HG03378 (cell line): ENCODE measurements around the gene METTL25.

Experiments used
- ATAC-seq: cut with Tn5 transposase; IDR thresholded peaks from one replicate; pipeline ENCODE4 v1.9.1; 2021; ENCODE audit warnings: mild to moderate bottlenecking, moderate library complexity; ENCODE audit not compliant: unreplicated experiment

Gene METTL25

DNA sequence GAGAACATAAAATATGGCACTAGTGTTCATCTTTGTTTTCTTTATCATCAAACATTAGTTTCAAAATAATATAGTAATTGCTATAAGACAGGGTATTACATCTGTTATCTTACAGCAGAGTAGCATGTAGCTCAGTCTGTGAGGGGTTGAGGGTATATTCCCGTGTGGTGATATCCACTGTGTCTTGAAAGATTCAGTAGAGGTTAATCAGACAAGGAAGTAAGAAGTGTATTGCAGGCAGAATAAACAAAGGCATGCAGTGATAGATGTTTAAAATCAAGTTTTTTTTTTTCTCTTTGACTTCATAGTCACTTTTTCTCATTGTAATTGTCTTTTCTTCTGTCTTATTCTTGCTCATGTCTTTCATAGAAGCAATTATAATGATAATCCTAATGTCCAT lies 48.3 kb downstream of the METTL25 start:
- ATAC-seq, result no peak

DNA sequence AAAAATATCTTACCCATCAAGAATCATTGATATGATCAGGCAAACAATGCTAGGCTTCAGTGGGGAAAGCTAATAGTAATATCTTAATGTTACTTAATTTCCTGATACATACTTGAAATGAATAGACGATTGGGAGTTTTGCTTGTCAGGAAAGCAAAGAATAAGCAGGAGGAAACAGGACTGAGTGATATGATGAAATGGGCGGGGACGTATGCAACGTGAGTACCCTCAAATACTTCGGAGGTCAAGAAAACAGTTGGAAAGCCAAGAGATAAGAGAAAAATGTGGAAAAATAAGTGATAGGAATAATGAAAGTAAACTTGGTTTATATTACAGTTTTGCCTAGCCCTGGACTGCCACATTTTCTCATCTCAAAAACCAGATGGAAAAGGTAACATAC lies 49.2 kb downstream of the METTL25 start:
- no peak for ATAC-seq

DNA sequence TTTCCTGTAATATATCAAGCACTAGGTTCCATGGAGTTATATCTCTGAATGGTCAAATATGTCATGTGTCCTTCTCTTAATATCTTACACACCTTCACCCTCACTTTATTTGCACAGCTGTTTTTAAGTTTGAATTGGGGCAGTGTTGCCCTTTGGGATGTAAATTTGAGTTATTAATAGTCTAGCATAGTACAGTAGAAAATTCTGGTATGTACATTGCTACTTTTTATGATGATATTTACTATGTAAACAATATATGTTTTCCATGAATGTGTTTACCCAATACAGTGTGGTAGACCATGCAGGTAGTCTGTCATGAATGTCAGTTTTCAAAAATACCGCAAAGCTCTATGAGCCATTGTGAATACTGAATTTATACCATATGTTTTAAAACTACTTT lies 50.5 kb downstream of the METTL25 start:
- ATAC-seq, result no peak

DNA sequence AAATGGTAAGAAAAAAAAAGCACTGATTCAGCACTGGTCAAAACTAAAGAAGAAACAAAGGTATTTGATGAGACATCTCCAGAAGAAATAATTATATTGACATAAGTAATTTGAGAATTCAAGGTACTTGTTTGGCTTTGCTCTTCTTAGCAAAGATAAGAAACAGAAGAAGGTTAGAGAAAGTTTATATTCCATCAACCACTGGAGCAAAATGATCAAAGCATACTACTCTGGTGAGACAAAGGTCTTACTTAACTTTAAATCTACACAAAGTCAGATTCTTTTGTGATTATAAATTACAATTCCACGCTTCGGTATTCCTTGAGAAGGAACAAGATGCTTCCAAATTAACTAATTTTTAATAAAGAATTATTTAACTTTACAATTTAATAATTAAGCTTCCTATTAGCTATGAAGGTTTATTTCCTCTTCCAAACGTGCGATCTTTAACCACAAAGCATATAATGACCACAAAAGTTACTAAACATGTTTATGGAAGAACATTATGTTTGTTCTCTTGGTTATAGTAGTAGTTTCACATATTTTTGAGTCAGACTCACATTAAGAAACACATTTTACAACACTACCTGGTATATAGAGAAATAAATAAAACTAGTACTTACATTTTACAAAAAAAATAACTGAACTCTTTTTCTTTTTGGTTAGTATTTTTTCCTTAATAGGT lies 53.4 kb downstream of the METTL25 start:
- ATAC-seq, result no peak

DNA sequence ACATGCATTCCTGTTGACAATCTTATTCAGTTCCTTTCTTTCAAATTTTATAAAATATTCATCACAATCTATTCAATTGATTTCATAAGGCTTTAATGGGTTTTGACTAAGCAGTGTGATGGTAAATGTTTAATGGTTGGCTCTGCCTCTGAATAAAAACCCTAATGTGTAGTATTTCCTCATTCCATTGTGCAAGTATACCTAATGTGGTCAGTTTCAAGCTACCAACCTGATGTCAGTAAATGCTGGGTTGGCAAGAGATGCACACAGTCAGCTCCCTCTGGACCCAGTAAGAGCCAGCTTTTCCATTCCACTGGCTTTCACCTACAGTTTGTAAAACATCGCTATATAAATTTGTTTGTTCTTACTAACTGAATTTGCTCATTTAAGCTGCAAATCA lies 53.9 kb downstream of the METTL25 start:
- no peak for ATAC-seq

DNA sequence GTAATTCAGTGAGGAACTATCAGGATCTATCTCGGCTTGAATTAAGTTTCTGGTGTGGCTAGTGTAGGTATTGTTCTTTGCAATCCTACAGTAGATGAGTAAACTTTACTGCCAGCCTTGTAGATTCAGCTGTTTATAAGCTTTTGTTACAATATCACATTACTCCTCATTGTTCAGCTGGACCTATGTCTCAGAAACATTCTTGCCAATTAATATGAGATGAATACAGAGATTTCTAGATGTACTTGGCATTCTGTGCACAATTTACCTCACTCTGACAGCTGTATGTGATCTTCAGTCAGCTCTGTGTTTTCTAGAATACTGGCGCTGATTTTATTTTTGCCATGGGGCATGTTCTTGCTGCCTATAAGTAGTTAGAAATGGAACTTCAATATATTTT lies 55.7 kb downstream of the METTL25 start:
- ATAC-seq, result no peak

DNA sequence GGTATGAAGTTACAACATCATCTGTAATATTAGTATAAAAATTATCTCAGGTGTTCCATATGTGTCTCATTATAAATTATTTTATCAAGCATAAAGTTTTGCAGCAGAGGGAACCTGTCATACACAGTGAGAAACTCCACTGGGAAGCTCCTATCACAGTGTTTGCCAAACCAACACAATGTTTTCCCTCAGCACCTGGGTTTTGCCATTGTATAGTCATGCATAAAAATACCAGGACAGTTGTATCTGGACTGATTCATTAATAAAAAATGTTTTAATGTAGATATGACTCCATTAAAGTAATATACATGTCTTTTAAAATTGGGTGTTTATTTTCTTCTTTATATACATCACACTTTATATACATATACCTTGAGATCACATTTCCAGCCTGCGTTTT lies 56.6 kb downstream of the METTL25 start:
- no peak for ATAC-seq

DNA sequence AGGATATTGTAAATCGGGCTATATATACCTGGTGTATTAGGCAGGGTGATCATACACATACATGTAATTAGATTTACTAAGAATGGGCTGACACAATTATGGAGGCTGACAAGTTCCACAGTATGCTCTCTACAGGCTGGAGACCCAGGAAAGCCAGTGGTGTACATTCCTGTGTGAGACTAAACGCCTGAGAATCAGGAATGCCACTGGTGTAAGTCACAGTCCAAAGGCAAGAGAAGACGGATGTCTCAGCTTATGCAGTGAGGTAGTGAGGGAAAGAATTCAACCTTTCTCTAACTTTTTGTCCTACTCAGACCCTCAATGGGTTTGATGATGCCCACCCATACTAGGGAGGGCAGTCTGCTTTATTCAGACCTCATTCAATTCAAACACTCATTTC lies 57.1 kb downstream of the METTL25 start:
- no peak for ATAC-seq

DNA sequence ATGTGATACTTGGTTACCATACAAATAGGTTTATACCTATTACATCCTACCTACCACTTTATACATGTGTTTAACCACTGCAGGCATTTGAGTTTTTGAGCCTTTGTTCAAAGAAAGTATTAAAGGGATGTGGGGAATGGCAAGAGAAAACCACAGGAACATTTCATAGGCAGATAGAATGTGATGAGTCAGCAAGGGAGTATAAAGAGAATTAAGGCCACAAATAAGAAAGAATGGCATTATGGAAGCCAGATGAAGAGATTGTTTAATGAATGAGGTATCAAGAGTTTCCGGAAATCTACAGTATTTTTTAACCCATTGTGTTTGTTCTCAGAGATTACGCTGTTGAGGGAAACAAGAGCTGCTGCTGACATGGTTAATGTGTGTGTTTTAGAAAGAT lies 66.9 kb downstream of the METTL25 start:
- ATAC-seq, result no peak

DNA sequence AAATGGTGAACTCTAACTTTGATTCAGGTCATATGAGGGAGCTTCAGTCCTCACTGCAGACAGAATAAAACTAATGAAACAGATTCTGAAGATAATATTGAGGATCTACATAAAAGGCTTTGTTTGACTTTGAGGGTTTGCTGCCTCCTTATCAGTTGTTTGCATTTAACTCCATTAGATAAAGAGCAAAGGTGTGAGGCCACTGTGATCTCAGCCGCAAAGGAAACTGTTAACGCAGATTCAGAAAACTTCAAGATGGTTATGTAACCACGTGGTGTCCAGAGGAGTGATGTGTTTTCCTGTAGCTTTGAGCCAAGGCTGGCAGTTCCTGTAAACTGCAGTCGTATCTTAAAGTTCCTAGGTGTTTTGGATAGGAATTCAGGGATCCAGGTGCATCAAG lies 67.8 kb downstream of the METTL25 start:
- ATAC-seq, result no peak

DNA sequence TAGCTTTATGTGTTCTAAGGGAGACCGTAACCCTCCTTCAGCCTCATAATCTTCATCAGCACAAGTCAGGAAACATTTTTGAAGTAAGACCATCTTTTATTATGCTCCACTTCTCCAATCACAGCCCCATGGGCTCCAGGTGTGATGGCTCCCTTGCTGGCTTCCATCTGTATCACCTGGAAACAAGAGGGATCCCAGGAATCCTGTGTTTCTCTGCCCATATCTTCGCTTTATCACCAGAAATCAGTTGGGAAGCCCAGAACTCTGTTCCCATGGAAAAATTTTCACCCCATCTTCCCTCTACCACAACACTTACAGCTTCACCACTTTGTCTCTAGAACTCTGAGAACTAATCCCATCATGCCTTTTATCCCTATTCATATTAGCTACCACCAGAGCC lies 68.3 kb downstream of the METTL25 start:
- ATAC-seq, result no peak

DNA sequence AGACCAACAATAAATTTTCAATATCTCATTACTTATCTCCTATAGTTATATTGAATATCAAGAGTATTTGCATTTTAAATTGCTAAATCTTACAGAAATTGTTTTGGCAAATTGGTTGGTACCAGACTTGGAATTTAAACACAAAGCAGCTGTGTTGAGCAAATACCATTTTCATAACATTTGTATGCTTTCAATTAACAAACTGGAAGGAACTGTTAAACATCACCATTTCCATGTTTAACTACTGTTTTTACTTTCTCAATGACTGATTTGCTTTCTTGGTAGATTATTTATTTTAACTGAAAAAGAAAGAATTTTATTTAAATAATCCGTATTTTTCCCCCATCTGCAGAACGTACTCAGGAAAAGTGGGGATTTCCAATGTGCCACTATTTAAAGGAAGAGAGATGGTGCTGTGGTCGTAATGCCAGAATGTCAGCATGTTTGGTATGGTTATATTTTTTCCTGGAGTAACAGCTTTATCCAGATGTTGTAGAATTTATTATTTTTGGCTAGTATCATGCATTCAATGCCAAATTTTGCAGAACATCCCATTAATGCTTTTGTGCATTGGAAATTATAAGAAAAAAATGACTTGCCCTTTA lies 72.3 kb downstream of the METTL25 start:
- ATAC-seq, result no peak

DNA sequence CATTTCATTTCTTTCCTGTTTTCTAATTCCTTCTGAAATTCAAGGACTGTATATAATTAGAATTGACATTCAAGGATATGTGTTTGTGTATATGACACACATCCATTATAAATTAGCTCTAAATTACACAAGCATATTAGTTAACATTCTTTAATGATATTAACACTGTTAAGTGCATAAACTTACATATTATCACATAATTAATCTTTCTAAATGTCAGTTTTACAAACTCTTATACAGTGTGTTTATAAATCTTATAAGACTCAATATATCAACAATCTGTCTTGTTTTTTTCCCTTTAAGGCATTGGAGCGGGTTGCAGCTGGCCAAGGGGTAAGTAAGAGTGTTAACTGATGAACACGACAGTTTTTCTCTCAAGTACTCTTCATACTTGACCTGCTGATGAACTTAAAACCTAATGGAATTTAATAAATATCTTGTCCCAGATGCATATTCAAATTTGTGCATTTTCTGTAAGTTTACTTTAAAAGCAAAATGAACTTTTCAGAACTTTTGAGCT lies 76.1 kb downstream of the METTL25 start:
- ATAC-seq, result no peak

DNA sequence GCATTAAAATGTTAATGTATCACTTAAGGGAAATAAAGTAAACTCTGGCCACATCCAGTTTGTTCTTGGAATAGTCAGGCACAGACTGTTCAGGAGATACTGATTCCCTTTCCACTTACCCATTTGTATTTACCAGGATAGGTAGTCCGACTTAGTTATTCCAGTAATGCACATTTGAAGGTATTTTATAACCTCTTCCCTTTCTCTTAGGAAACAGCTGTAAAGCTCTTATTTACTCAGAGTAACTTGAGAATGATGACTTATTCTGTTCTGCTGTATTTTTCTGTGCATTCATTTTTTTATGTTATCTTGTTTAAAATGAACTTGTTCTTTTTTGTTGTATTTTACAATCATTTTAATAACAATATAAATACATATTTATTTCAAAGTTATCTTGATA lies 78.0 kb downstream of the METTL25 start:
- no peak for ATAC-seq

DNA sequence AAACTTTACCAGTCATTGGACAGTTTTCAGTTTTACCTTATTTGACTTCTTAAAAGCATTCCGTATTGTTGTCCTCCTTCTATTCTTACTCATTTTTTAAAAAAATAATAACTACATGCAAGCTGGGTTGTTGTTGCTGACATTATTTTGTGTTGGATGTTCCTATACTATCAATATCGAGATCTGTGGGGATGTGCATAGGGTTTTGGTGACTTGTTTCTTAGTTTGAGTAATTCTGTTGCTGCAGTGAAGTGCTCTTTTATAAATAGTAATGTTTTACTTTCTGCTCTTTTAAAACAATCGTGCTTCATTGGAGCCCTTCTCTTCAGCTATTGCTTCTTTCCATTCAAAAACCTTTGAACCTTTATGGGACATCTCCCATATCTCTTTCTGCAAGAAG lies 79.4 kb downstream of the METTL25 start:
- no peak for ATAC-seq

DNA sequence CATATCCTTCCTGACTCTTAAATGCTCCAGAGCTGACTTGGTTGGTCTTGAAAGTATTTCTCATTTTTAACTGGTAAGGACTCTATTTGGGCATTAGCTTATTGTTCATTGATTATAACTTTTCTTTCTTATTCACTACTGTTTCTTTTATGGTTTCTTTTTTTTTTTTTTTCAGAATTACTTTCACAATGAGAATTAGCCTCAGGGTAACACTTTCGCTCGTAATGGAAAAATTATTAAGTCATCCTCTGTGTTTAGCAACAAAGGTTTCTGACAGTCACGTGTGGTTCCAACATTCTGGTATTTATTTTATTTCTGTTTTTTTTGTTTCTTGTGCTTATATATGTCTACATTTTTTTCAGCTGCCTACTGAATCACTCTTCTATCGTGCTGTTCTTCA lies 80.0 kb downstream of the METTL25 start:
- ATAC-seq, result no peak

DNA sequence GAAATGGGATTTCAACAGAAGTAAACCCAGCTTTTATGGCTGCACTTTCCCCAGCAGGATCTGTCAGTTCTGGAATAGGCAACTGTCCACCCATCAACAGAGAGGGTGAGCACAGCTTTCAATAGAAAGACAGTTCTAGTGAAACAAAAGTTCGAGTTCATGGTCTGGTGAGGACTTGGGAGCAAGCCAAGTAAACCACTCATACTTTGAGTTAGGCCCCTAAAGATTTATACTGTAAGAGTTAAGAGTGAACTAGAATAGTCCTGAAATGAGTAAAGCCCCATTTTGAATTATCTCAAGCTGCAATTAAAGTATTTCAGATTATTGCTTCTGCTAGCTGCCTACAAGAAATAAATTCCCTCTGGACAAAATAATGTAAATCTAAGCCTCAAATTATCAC lies 82.6 kb downstream of the METTL25 start:
- no peak for ATAC-seq

DNA sequence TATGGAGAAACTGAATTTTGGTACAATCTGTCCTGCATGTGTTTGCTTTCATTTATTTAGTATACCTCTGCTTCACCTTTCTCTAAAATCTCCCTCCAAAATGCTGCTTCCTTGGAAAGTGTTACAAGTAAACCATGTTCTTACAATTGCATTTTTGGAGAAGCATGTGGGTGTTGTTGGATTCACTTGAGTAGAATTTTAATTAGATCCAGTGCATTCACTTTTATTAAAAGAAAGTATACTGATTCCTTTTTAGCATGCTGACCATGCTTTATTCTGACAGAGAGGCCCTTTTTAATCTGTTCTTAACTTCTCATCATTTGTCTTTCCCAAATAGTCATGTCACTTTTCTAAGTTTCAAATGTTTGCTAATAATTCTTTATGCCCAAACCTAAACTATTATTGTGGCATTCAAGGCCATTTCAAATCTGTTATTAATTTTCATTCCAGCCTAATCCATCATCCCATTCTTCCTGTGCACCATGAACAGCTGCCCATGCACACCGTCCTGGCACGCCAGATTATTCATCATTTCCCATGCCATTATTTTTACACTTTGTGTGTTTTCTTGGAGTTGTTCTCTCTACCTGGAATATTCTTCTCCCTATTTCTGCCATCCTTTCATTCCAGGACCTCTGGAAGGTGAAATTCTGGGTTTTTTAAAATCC lies 90.7 kb downstream of the METTL25 start:
- no peak for ATAC-seq

DNA sequence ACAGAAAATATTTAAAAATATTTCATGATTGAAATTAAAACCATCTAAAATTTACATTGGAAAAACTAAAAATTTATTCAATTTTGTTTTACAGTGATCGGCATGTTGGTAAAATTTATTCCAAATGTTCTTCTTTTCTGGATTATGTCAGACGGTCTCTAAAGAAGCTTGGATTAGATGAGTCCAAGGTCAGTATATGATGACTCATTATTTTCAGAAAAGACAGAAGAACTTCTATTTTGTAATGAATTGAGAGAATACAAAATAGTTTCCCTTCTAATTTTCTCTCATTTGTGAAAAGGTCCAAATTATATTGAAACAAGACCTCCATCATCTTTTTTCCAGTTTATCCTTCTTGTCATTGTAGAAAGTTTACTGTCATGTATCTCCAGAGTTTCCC lies 98.3 kb downstream of the METTL25 start:
- no peak for ATAC-seq

DNA sequence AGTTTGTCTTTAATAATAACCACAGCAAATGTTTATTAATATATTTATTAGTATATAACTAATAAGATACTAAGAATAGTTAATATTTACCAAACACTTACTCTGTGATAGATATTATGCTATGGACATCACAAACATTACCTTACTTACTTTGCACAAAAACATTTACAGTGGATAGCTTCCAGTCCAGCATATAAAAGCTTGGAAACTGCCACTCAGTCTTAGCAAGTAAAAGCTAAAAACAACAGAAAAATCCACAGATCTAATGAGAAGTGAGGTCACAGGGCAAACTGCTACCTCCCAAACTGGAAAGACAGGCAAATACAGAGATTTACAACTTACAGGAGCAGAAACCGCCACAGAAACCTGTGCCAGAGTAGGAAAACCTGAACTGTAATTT lies 99.8 kb downstream of the METTL25 start:
- ATAC-seq, result no peak

DNA sequence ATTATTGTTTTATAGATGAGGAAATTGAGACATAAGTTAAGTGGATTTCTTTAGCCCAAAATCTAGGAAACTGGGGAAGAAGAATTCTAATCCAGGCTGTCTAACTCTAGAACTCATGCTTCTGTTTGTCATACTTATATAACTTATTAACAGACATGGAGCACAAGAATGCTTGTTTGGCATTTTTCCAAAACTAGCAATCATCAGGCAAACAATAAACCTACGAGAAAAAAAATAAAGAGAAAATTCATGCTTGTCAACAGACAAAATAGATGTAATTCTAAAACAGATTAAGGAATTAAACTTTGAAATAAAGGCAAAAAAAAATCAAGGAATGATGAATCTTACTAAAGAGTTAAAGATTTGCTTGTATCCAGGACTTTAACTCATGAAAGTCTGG lies 103.1 kb downstream of the METTL25 start:
- no peak for ATAC-seq

DNA sequence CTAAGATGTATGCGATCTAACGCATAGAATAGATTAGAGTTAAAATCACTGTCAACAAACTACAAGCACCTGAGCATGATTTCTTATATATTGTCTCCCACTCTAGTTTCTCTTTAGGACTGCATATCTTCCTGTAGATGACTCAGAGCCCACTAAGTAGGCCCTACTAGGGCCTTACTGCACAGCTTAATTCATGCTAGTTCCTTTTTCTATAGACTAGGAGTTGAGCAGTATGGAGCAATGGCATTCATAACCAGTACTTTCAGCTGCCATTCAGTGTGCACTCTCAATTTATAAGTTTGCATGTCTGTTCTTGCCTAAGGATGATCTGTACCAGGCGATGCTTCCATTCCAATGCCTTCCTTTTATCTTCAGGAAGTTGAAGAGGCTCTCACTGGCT lies 103.5 kb downstream of the METTL25 start:
- no peak for ATAC-seq
